Ovary (tissue), 9 donors: ENCODE results near the gene NUDT8. TPM values are rescaled to one million over a fixed set of nuclear protein-coding genes. Genes with fewer than 3 reads are reported as not detected.

Experiments
- DNase-seq, 5 donors: peaks; one replicate each; pipeline ENCODE4 v3.0.0-alpha.2; 2019 to 2020
- H3K27ac ChIP-seq, 2 donors: fragments of 200-600 bp; one replicate each; pipeline versions ENCODE4 v1.5.1 to v1.8.0; 2019 to 2022
- H3K27me3 ChIP-seq: fragments of 200-600 bp; one replicate; pipeline ENCODE4 v1.8.0; 2022
- H3K36me3 ChIP-seq: fragments of 200-600 bp; sonication (generic); one replicate; pipeline ENCODE4 v1.5.1; 2019
- H3K4me1 ChIP-seq: one replicate; pipeline ENCODE4 v1.8.1; 2013; ENCODE audit warnings: mild to moderate bottlenecking, moderate library complexity; ENCODE audit not compliant: insufficient read depth
- H3K4me3 ChIP-seq: fragments of 200-600 bp; sonication (generic); one replicate; pipeline ENCODE4 v1.5.1; 2017
- H3K9me3 ChIP-seq, 2 donors: fragments of 200-600 bp in 1 of 2; sonication (generic) in 1 of 2; one replicate each; pipeline versions ENCODE4 v1.5.1 to v1.8.1; 2013 to 2019; ENCODE audit warnings: mild to moderate bottlenecking in 1 of 2, moderate library complexity in 1 of 2
- EP300 ChIP-seq: sonication (generic); formaldehyde crosslinking; IDR thresholded peaks from one replicate; pipeline ENCODE4 v1.6.1; 2017; ENCODE audit warnings: antibody characterized with exemption
- POLR2A ChIP-seq: fragments of 450-650 bp; IDR thresholded peaks from one replicate; pipeline ENCODE4 v1.6.1; 2017; ENCODE audit warnings: antibody characterized with exemption, mild to moderate bottlenecking, moderate library complexity
- WGBS, 3 donors: extraction: QIAGEN DNeasy Blood & Tissue Kit in 1 of 3; methylation state at CpG; one replicate each; pipeline versions ENCODE4 v1.1.5 to v1.1.7; 2013 to 2017; 5-methylcytosine and 5-hydroxymethylcytosine counted together
- intact Hi-C, 4 donors: fragments of 100-400 bp; cut with DNase I; formaldehyde crosslinking; loops; one replicate each; pipeline versions ENCODE4 v1.11.0 to v1.15.1; 2022 to 2023
- polyA plus RNA-seq, 2 donors: library from polyadenylated mRNA; stranded (reverse); fragments of 200-250 nt in 1 of 2; fragments of 350-450 nt in 1 of 2; fragmentation: Illumina TruSeq in 1 of 2; extraction: RNeasy Lipid Tissue Mini Kit (QIAGEN cat#74804) in 1 of 2; gene quantifications; one replicate each; pipeline ENCODE4 v1.2.3, GENCODE V29; 2013 to 2014
- total RNA-seq, 7 donors: library from RNA; depleted of rRNA in 2 of 7; stranded (reverse); fragments of >200 nt in 2 of 7; fragmentation: NEBNext Ultra II Directional in 3 of 7; extraction: Animal tissue kit (Norgen Biotek cat#: 25700) in 3 of 7; gene quantifications; one replicate each; pipeline versions ENCODE4 v1.1.0 to v1.2.4, GENCODE V29; 2016 to 2023
- TF ChIP-seq, protein P1 (sequence below), 3 donors: fragments of 450-650 bp in 2 of 3; fragments of 200-600 bp in 1 of 3; IDR thresholded peaks; one replicate each; pipeline versions ENCODE4 v1.5.1 to v1.8.0; 2016 to 2022; ENCODE audit warnings: antibody characterized with exemption in 3 of 3, mild to moderate bottlenecking in 1 of 3
- donor health status: DM: no; HTN: no; CAD: no; lungs with moderate emphysema.
- donor health status: DM: no; HTN: no; CAD: no.
- donor health status: Bipolar disorder and iron deficiency.
- donor health status: DM: yes; HTN: yes; CAD: no.
- donor health status: DM: no; HTN: no; CAD: no.
- donor health status: DM: yes; HTN: yes; CAD: no.

Gene NUDT8
- total and polyA plus RNA-seq, 9 donors: 5.0 to 10.5 (median 7.3) TPM; not detected in 1

DNA sequence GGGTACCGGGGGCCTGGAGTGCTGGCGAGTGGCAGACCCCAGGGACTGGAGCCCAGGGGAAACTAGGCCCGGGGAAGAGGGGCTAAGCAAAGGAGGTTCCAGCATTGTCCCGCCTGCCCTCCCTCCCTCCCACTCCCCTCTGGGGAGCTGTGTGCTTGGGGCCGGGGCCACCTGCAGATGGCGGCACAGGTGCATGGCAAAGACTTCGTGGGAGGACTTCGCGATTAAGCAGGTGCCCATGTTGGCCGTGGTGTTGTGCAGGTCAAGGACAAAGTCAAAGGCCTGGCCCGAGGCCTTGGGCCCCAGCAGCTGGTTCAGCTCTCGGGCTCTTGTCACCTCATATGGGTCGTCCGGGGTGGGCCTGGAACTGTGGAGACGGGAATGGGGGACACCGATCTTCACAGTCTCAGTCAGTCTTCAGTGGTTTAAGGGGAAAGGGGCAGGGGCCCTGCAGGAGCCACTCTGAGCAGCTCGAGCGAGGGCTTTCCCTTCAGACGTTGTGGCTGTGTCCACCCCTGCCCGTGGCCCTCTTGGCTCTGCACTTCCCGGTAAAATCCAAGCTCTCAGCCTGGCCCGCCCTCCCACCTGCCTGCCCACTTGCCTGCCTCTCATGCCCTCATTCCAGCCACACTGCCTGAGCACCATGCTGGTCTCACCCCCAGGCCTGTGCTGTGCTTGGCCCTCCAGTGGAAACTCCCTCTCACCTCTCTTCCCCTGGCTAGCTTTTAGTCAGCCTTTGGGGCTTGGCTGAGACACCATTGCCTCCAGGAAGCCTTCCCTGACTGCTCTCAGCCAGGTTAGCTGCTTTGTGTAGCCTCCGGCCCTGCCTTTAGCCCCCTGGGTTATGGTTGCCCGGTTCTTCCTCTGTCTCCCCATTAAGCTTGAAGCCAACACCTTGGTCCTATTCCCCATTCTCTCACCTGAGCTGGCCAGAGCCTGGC lies 16.1 kb upstream of the NUDT8 start:
- Histone ChIP-seq H3K9me3 (no peaks in the 10 kb centered on the region), H3K4me3 (no peak overlapping the region), H3K4me1 (no peaks in the 10 kb centered on the region), H3K36me3 (no peaks in the 10 kb centered on the region), H3K27me3 (no peaks in the 10 kb centered on the region), H3K27ac (no peak overlapping the region)
- WGBS, 3 donors: 42 to 50% (median 44%) methylated on average over 17 to 24 of the region's 24 CpGs
- intact Hi-C loops: no loop called here
- TF ChIP-seq POLR2A (no peak), EP300 (no peak)
- TF ChIP-seq, protein P1, sequence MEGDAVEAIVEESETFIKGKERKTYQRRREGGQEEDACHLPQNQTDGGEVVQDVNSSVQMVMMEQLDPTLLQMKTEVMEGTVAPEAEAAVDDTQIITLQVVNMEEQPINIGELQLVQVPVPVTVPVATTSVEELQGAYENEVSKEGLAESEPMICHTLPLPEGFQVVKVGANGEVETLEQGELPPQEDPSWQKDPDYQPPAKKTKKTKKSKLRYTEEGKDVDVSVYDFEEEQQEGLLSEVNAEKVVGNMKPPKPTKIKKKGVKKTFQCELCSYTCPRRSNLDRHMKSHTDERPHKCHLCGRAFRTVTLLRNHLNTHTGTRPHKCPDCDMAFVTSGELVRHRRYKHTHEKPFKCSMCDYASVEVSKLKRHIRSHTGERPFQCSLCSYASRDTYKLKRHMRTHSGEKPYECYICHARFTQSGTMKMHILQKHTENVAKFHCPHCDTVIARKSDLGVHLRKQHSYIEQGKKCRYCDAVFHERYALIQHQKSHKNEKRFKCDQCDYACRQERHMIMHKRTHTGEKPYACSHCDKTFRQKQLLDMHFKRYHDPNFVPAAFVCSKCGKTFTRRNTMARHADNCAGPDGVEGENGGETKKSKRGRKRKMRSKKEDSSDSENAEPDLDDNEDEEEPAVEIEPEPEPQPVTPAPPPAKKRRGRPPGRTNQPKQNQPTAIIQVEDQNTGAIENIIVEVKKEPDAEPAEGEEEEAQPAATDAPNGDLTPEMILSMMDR (IDR thresholded peaks at IDR 0.05): no peak
- DNase-seq: no peak

DNA sequence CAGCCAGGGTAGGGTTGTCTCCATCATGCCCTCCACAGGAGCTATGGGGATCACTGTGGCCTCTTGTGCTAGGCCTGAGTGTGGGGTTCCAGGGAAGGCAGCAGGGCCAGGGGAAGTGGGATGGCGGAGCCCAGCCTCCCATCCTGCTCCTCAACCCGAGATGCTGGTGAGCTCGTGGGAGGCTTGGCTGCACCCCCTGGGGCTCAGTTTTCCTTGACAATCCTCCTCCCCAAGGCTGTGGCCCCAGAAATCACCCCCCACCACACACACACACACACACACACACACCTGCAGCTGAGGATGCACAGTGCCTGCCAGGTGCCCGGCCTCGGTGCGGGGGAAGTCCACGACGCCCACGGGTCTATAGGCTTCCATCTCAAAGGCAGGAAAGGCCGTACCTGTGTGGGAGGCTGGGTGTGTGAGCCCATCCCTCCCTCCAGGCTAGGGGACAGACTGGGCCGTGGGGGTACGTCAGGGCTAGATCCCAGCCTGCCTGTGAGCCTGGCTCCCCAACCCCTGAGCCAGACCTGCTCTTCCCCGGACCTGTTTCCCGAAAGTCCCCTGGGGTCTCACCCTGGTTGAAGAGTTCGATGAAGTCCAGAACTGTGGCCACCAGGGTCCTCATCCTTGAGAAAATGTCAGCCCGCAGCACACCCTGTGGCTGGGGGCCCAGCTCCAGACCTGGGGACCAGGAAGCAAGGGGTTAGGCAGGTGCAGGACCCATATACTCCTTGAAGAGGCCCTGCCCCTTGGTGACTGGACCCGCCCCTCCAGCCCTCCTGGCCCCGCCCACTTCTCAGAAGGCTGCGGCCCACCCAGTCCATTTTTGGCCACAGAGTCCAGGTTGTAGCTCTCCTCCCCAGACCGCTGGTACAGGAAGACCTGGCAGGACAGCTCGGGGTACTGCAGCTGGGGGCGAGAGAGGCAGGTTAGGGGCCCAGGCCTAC lies 15.0 kb upstream of the NUDT8 start:
- TF ChIP-seq, protein P1 (IDR thresholded peaks at IDR 0.05): no peak

DNA sequence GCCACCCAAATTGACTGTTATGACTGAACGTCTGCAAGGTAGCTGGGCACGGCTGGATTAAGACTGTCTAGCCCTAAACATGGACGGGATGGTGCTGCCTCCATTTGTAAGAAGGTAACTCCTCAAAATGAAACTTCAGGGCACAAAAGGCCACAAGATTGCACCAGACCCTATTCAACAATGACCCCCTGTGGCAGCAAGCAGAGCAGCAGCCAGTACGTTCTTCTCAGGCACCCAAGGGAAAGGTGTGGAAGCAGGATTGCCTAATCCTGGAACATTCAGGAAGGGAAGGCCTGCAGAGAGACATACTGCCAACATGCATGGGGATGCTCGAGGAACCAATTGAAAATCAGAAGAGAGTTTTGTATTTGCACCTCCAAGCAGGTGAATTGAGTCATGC lies 14.3 kb upstream of the NUDT8 start:
- no peaks in the 10 kb centered on the region for H3K36me3 ChIP-seq
- no peak overlapping the region for H3K4me3 ChIP-seq
- DNase-seq: no peak
- H3K27ac ChIP-seq: no peak overlapping the region
- no peaks in the 10 kb centered on the region for H3K9me3 ChIP-seq
- no peaks in the 10 kb centered on the region for H3K27me3 ChIP-seq
- WGBS, 3 donors: 90 to 92% (median 91%) methylated on average over 5 of the region's 5 CpGs
- no peak for TF ChIP-seq POLR2A
- TF ChIP-seq, protein P1 (IDR thresholded peaks at IDR 0.05): no peak
- TF ChIP-seq EP300: no peak
- H3K4me1 ChIP-seq: no peaks in the 10 kb centered on the region
- intact Hi-C loops: no loop called here

More for the DNA sequence above, 15.0 kb upstream of the NUDT8 start:
- Histone ChIP-seq H3K27me3 (no peaks in the 10 kb centered on the region), H3K4me1 (no peaks in the 10 kb centered on the region), H3K36me3 (no peaks in the 10 kb centered on the region), H3K27ac (no peak overlapping the region), H3K4me3 (no peak overlapping the region), H3K9me3 (no peaks in the 10 kb centered on the region)
- intact Hi-C loops: no loop called here
- WGBS, 3 donors: 83 to 85% (median 84%) methylated on average over 18 to 22 of the region's 22 CpGs
- DNase-seq: peak in 2 of 5 donors; percentile 12 to 30
